Hepatocyte (in vitro differentiated cells): ENCODE results near the gene ADAM12.

Experiments
- EZH2 ChIP-seq: fragments of 200-600 bp; sonication (generic); IDR thresholded peaks from 2 replicates; pipeline ENCODE4 v1.6.1; 2016; ENCODE audit warnings: antibody characterized with exemption, mild to moderate bottlenecking, borderline replicate concordance
- TF ChIP-seq, protein P1 (sequence below): fragments of 200-600 bp; sonication (generic); IDR thresholded peaks from 2 replicates; pipeline ENCODE4 v1.5.1; 2016; ENCODE audit warnings: antibody characterized with exemption, mild to moderate bottlenecking; ENCODE audit not compliant: poor library complexity

DNA sequence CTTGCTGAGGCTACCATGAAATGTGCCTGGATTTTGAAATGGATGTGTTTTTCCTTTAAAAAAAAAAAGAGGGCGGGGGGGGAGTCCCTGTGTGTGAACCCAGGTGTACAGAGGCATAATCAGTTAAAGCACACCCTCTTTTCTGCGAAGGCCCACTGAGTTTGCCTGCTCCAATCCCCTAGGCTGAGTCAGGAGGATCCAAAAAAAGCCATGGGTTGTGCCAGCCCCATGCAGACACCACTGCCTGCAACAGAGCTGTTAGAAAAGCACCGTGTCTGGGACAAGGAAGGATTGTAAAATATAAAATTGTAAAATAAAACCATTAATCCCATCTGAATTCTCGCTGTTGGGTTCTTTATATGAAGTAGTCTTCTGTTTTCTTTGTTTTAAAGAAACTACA, 217.9 kb downstream of the ADAM12 start:
- TF ChIP-seq, protein P1, sequence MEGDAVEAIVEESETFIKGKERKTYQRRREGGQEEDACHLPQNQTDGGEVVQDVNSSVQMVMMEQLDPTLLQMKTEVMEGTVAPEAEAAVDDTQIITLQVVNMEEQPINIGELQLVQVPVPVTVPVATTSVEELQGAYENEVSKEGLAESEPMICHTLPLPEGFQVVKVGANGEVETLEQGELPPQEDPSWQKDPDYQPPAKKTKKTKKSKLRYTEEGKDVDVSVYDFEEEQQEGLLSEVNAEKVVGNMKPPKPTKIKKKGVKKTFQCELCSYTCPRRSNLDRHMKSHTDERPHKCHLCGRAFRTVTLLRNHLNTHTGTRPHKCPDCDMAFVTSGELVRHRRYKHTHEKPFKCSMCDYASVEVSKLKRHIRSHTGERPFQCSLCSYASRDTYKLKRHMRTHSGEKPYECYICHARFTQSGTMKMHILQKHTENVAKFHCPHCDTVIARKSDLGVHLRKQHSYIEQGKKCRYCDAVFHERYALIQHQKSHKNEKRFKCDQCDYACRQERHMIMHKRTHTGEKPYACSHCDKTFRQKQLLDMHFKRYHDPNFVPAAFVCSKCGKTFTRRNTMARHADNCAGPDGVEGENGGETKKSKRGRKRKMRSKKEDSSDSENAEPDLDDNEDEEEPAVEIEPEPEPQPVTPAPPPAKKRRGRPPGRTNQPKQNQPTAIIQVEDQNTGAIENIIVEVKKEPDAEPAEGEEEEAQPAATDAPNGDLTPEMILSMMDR: no peak
- no peak for TF ChIP-seq EZH2
